ENCODE data around the gene LPO.

Gene LPO

GRCh38 chr17:58278661-58279015, 40.3 kb downstream of the LPO start:
- DNase-seq (ENCODE audit: low read depth), result no peak

GRCh38 chr17:58279016-58279711, 40.8 kb downstream of the LPO start:
- no peak for DNase-seq (ENCODE audit: low read depth)

GRCh38 chr17:58279736-58280479, 41.5 kb downstream of the LPO start:
- no peak for DNase-seq (ENCODE audit: low read depth)

GRCh38 chr17:58280480-58281217, 42.3 kb downstream of the LPO start, which contains the start of gene MPO:
TSS of gene MPO (minus strand) at chr17:58280935. CDS start at chr17:58280758, 177 bp downstream.
- DNase-seq (ENCODE audit: low read depth), result no peak

GRCh38 chr17:58281511-58282011, 43.2 kb downstream of the LPO start:
- DNase-seq (ENCODE audit: low read depth), result no peak

GRCh38 chr17:58282442-58282841, 44.1 kb downstream of the LPO start:
- no peak for DNase-seq (ENCODE audit: low read depth)

- DNase-seq (ENCODE audit: low read depth), result no peak
These were observed 45.6 kb downstream of the LPO start for GRCh38 chr17:58283674-58284612.

GRCh38 chr17:58284613-58285421, 46.4 kb downstream of the LPO start:
- no peak for DNase-seq (ENCODE audit: low read depth)

GRCh38 chr17:58285422-58285810, 47.0 kb downstream of the LPO start:
- no peak for DNase-seq (ENCODE audit: low read depth)

- no peak for DNase-seq (ENCODE audit: low read depth)
These were observed 51.5 kb downstream of the LPO start for GRCh38 chr17:58289869-58290268.

- DNase-seq (ENCODE audit: low read depth), result no peak
These were observed 52.9 kb downstream of the LPO start for GRCh38 chr17:58291246-58291645.

GRCh38 chr17:58294034-58294433, 55.6 kb downstream of the LPO start:
- no peak for DNase-seq (ENCODE audit: low read depth)

GRCh38 chr17:58300336-58300735, 62.0 kb downstream of the LPO start:
- DNase-seq (ENCODE audit: low read depth), result no peak

GRCh38 chr17:58301504-58302150, 63.2 kb downstream of the LPO start:
- no peak for DNase-seq (ENCODE audit: low read depth)

- DNase-seq (ENCODE audit: low read depth), result no peak
These were observed 64.0 kb downstream of the LPO start for GRCh38 chr17:58302171-58302918.

GRCh38 chr17:58302919-58303585, 64.7 kb downstream of the LPO start:
- DNase-seq (ENCODE audit: low read depth), result no peak

- peak; percentile 38 for DNase-seq (ENCODE audit: low read depth)
These were observed 65.8 kb downstream of the LPO start for GRCh38 chr17:58303971-58304749.

All from activated T-helper 1 cell treated with Interleukin-2 at 50 U/mL for 16 hours (primary cell).